HepG2 (cell line): ENCODE measurements around the gene LMAN2. TPM values are rescaled to one million over a fixed set of nuclear protein-coding genes. Genes with fewer than 3 reads are reported as not detected.

Experiments used
- ARID4A ChIP-seq: sonication (generic); formaldehyde crosslinking; IDR thresholded peaks from 2 replicates; pipeline ENCODE4 v1.5.0; 2020; ENCODE audit warnings: mild to moderate bottlenecking, missing genetic modification reagents, borderline replicate concordance
- CENPX ChIP-seq: sonication (generic); formaldehyde crosslinking; IDR thresholded peaks from 2 replicates; pipeline ENCODE4 v1.9.0; 2021; ENCODE audit warnings: mild to moderate bottlenecking, missing genetic modification reagents, moderate library complexity
- FOXK1 ChIP-seq: sonication (generic); formaldehyde crosslinking; IDR thresholded peaks from 2 replicates; pipeline ENCODE4 v1.4.0; 2020; ENCODE audit warnings: low read depth, missing genetic modification reagents, borderline replicate concordance
- GMEB1 ChIP-seq: sonication (generic); formaldehyde crosslinking; IDR thresholded peaks from 2 replicates; pipeline ENCODE4 v1.5.1; 2020; ENCODE audit warnings: missing genetic modification reagents, mild to moderate bottlenecking, borderline replicate concordance
- MAFG ChIP-seq: sonication (generic); formaldehyde crosslinking; IDR thresholded peaks from 2 replicates; pipeline ENCODE4 v1.5.1; 2020; ENCODE audit warnings: mild to moderate bottlenecking, missing genetic modification reagents
- NCOA2 ChIP-seq: sonication (generic); formaldehyde crosslinking; IDR thresholded peaks from 2 replicates; pipeline ENCODE4 v1.8.0; 2022; ENCODE audit warnings: inconsistent platforms
- NFRKB ChIP-seq: fragments of 450-650 bp; IDR thresholded peaks from 2 replicates; pipeline ENCODE4 v1.6.1; 2017
- PCBP2 ChIP-seq: fragments of 200-400 bp; formaldehyde crosslinking; optimal IDR thresholded peaks from 2 replicates; pipeline ENCODE3; 2018; ENCODE audit warnings: low read length, low read depth; ENCODE audit not compliant: poor library complexity, severe bottlenecking
- RERE ChIP-seq: IDR thresholded peaks from 2 replicates; pipeline ENCODE4 v1.6.1; 2016; ENCODE audit warnings: low read depth, missing genetic modification reagents, missing compliant biosample characterization
- TMF1 ChIP-seq: sonication (generic); formaldehyde crosslinking; IDR thresholded peaks from 2 replicates; pipeline ENCODE4 v1.8.1; 2022; ENCODE audit warnings: low read depth, missing genetic modification reagents
- ZBTB21 ChIP-seq: sonication (generic); formaldehyde crosslinking; IDR thresholded peaks from 2 replicates; pipeline ENCODE4 v1.4.0; 2020; ENCODE audit warnings: missing genetic modification reagents
- ZFP62 ChIP-seq: sonication (generic); formaldehyde crosslinking; IDR thresholded peaks from 2 replicates; pipeline ENCODE4 v1.4.0; 2020; ENCODE audit warnings: missing genetic modification reagents
- ZNF468 ChIP-seq: sonication (generic); formaldehyde crosslinking; IDR thresholded peaks from 2 replicates; pipeline ENCODE4 v1.8.0; 2022; ENCODE audit warnings: mild to moderate bottlenecking, moderate library complexity, missing genetic modification reagents
- polyA plus RNA-seq, 8 experiments: library from polyadenylated mRNA; depleted of rRNA in 3 of 8; stranded (reverse) in 7 of 8; unstranded in 1 of 8; fragments of >200 nt; fragmentation: Illumina TruSeq in 4 of 8; extraction: Trizol in 4 of 8; gene quantifications; 2 replicates each; pipeline versions ENCODE4 v1.2.1 to v1.2.3, GENCODE V29; 2011 to 2016; ENCODE audit warnings: low read depth in 4 of 8, missing spikeins in 1 of 8, mixed read lengths in 1 of 8; ENCODE audit not compliant: insufficient read depth in 1 of 8
- total RNA-seq, 5 experiments: library from RNA; depleted of rRNA; stranded (reverse); fragments of >200 nt; fragmentation: Illumina TruSeq; extraction: Trizol; gene quantifications; 2 replicates each; pipeline ENCODE4 v1.2.3, GENCODE V29; 2016; ENCODE audit warnings: low read depth in 1 of 5
- TF ChIP-seq, protein P1 (sequence below): sonication (generic); formaldehyde crosslinking; IDR thresholded peaks from 2 replicates; pipeline ENCODE4 v1.4.0; 2020; ENCODE audit warnings: mild to moderate bottlenecking, missing genetic modification reagents, borderline replicate concordance

The LMAN2 gene
- total and polyA plus RNA-seq, 2 of the 13 experiments (the other 11 are each of a cell fraction or from before 2014, with no cell fraction given) = 191 to 197 TPM

DNA sequence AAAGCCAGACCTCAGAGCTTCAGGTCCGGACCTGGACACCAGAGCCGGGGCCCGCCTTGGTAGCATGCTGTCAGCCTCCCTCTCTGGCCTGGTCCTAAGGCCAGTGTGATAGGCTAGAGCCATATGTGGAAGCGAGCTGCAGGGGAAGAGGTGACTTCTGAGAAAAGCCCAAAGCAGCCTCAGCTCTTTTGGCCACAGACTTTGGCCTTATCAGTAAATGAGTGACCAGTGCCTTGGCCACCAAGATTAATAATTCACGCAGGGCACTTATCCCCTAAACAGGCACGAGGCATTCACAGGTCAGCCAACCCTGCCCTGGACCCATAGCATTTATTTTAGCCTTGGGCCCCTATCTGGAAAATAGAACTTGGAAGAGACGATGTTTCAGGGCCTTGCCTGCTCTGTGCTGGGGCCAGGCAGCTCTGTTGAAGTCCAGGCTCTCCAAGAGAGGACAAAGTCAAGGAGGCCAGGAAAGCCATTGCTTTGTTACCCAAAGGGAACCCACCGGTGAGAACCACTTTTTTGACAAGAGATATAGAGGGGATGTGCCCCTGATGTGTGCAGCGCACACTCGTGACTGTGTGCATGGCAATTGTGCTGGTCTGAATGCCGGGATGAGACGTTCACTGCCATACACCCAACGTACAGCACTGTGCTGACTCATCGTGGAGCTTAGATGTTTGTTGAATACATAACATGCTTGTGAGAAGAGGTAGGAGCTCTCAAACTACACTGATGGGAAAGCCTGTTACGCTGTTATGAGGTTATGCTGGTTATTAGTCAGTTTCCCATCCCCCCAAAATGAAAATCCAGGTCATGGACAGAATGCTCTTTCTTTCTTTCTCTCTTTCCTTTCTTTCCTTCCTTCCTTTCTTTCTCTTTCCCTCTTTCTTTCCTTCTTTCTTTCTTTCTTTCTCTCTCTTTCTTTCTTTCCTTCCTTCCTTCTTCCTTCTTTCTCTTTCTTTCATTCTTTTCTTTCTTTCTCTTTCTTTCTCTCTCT is 27.7 kb upstream of the LMAN2 start (continued):
- TF ChIP-seq RERE (no peak), NFRKB (no peak), ZBTB21 (CRISPR knock-in tag) (no peak), ZNF468 (CRISPR knock-in tag) (no peak), ARID4A (CRISPR knock-in tag) (peak; percentile 62; the same call in 1 of the 2 replicates), FOXK1 (CRISPR knock-in tag) (peak; percentile 34; the same call in 1 of the 2 replicates), TMF1 (CRISPR knock-in tag) (no peak), ZFP62 (CRISPR knock-in tag) (no peak), MAFG (CRISPR knock-in tag) (peak; percentile 88), PCBP2 (no peak), CENPX (CRISPR knock-in tag) (no peak), GMEB1 (CRISPR knock-in tag) (0 out of 2 replicates have a peak, but pooled peaks have one; percentile 31), NCOA2 (CRISPR knock-in tag) (0 out of 2 replicates have a peak, but pooled peaks have one; percentile 42)
- TF ChIP-seq, protein P1, sequence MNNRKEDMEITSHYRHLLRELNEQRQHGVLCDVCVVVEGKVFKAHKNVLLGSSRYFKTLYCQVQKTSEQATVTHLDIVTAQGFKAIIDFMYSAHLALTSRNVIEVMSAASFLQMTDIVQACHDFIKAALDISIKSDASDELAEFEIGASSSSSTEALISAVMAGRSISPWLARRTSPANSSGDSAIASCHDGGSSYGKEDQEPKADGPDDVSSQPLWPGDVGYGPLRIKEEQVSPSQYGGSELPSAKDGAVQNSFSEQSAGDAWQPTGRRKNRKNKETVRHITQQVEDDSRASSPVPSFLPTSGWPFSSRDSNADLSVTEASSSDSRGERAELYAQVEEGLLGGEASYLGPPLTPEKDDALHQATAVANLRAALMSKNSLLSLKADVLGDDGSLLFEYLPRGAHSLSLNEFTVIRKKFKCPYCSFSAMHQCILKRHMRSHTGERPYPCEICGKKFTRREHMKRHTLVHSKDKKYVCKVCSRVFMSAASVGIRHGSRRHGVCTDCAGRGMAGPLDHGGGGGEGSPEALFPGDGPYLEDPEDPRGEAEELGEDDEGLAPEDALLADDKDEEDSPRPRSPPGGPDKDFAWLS (CRISPR knock-in tag) = no peak
